Measurements from ENCODE around the gene ARHGAP22. TPM values are rescaled to one million over a fixed set of nuclear protein-coding genes. Genes with fewer than 3 reads are reported as not detected.

Gene ARHGAP22
- total and polyA plus RNA-seq, 2 experiments from 2014 or later, result 4.8 to 10.7 TPM

- Histone ChIP-seq H3K27me3 (ENCODE audit: insufficient read depth) (no peaks in the 10 kb centered on the region), H4K20me1 (replicated peaks; ENCODE audit: insufficient read depth) (no peaks in the 10 kb centered on the region), H3K27ac (ENCODE audit: low read depth) (no peak overlapping the region), H3K36me3 (ENCODE audit: insufficient read depth) (no peaks in the 10 kb centered on the region), H2AFZ (no peak overlapping the region), H3K4me2 (no peak overlapping the region), H3K9me2 (ENCODE audit: insufficient read depth) (peaks cover 15% of the 10 kb centered on the region; the same call in 1 of the 2 replicates), H3K4me3 (no peak overlapping the region), H3K4me1 (ENCODE audit: insufficient read depth) (peaks cover 4% of the 10 kb centered on the region), H3F3A (replicated peaks; ENCODE audit: low read depth) (no peaks in the 10 kb centered on the region), H3K79me2 (replicated peaks; ENCODE audit: insufficient read depth) (no peaks in the 10 kb centered on the region)
- Mint-ChIP-seq H3K4me1 (peaks cover 10% of the 10 kb centered on the region; the same call in 2 of the 3 replicates), H3K4me3 (no peak overlapping the region), H3K27ac (no peak overlapping the region), H3K9me3 (no peaks in the 10 kb centered on the region; the same call in 2 of the 3 replicates), H3K27me3 (ENCODE audit: insufficient read depth, low read depth, poor library complexity) (peaks cover 3% of the 10 kb centered on the region), H3K36me3 (ENCODE audit: low read depth) (no peaks in the 10 kb centered on the region)
- DNase-seq (ENCODE audit: low spot score) (no peak), ATAC-seq (no peak)
- TF ChIP-seq POLR2AphosphoS5 (IDR thresholded peaks at IDR 0.05; ENCODE audit: low read depth) (no peak), CREB1 (CRISPR knock-in tag; IDR thresholded peaks at IDR 0.05; ENCODE audit: low read depth) (no peak), REST (IDR thresholded peaks at IDR 0.05; ENCODE audit: unreplicated experiment) (no peak), STAT1 (IDR thresholded peaks at IDR 0.05; ENCODE audit: unreplicated experiment) (no peak), NANOG (IDR thresholded peaks at IDR 0.05; ENCODE audit: borderline replicate concordance) (no peak), ZNF331 (CRISPR knock-in tag; IDR thresholded peaks at IDR 0.05; ENCODE audit: low read depth) (no peak), JUNB (IDR thresholded peaks at IDR 0.05; ENCODE audit: unreplicated experiment) (no peak)
- TF ChIP-seq, protein P1, sequence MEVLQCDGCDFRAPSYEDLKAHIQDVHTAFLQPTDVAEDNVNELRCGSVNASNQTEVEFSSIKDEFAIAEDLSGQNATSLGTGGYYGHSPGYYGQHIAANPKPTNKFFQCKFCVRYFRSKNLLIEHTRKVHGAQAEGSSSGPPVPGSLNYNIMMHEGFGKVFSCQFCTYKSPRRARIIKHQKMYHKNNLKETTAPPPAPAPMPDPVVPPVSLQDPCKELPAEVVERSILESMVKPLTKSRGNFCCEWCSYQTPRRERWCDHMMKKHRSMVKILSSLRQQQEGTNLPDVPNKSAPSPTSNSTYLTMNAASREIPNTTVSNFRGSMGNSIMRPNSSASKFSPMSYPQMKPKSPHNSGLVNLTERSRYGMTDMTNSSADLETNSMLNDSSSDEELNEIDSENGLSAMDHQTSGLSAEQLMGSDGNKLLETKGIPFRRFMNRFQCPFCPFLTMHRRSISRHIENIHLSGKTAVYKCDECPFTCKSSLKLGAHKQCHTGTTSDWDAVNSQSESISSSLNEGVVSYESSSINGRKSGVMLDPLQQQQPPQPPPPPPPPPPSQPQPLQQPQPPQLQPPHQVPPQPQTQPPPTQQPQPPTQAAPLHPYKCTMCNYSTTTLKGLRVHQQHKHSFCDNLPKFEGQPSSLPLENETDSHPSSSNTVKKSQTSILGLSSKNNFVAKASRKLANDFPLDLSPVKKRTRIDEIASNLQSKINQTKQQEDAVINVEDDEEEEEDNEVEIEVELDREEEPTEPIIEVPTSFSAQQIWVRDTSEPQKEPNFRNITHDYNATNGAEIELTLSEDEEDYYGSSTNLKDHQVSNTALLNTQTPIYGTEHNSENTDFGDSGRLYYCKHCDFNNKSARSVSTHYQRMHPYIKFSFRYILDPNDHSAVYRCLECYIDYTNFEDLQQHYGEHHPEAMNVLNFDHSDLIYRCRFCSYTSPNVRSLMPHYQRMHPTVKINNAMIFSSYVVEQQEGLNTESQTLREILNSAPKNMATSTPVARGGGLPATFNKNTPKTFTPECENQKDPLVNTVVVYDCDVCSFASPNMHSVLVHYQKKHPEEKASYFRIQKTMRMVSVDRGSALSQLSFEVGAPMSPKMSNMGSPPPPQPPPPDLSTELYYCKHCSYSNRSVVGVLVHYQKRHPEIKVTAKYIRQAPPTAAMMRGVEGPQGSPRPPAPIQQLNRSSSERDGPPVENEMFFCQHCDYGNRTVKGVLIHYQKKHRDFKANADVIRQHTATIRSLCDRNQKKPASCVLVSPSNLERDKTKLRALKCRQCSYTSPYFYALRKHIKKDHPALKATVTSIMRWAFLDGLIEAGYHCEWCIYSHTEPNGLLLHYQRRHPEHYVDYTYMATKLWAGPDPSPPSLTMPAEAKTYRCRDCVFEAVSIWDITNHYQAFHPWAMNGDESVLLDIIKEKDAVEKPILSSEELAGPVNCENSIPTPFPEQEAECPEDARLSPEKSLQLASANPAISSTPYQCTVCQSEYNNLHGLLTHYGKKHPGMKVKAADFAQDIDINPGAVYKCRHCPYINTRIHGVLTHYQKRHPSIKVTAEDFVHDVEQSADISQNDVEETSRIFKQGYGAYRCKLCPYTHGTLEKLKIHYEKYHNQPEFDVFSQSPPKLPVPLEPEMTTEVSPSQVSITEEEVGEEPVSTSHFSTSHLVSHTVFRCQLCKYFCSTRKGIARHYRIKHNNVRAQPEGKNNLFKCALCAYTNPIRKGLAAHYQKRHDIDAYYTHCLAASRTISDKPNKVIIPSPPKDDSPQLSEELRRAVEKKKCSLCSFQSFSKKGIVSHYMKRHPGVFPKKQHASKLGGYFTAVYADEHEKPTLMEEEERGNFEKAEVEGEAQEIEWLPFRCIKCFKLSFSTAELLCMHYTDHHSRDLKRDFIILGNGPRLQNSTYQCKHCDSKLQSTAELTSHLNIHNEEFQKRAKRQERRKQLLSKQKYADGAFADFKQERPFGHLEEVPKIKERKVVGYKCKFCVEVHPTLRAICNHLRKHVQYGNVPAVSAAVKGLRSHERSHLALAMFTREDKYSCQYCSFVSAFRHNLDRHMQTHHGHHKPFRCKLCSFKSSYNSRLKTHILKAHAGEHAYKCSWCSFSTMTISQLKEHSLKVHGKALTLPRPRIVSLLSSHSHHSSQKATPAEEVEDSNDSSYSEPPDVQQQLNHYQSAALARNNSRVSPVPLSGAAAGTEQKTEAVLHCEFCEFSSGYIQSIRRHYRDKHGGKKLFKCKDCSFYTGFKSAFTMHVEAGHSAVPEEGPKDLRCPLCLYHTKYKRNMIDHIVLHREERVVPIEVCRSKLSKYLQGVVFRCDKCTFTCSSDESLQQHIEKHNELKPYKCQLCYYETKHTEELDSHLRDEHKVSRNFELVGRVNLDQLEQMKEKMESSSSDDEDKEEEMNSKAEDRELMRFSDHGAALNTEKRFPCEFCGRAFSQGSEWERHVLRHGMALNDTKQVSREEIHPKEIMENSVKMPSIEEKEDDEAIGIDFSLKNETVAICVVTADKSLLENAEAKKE (CRISPR knock-in tag; IDR thresholded peaks at IDR 0.05), result no peak
These were observed 30.5 kb downstream of the ARHGAP22 start for GRCh38 chr10:48574322-48574796.

Data from GM23338 (cell line).